ENCODE measurements around the gene TIMP2. TPM values are rescaled to one million over a fixed set of nuclear protein-coding genes. Genes with fewer than 3 reads are reported as not detected.

Gene TIMP2
- total and polyA plus RNA-seq, 2 of the 4 experiments (the other 2 are of a cell fraction) = 43.9 to 416 TPM

GRCh38 chr17:78839235-78839761 lies 85.9 kb downstream of the TIMP2 start:
- TF ChIP-seq RAD21 (IDR thresholded peaks at IDR 0.05; ENCODE audit: low read length) (no peak), POLR2A (IDR thresholded peaks at IDR 0.05; ENCODE audit: low read depth, low read length) (peak; percentile 88), CEBPB (IDR thresholded peaks at IDR 0.05; ENCODE audit: low read depth, low read length) (peak; percentile 89), FOS (IDR thresholded peaks at IDR 0.05; ENCODE audit: low read depth, low read length) (0 out of 2 replicates have a peak, but pooled peaks have one; percentile 10)
- intact Hi-C loops (cut with micrococcal nuclease) = no loop called here
- H2BK120ac ChIP-seq (ENCODE audit: low read depth, low read length) = peak overlapping the region; percentile 57; the same call in 1 of the 2 replicates
- no peak overlapping the region for H2BK15ac ChIP-seq (ENCODE audit: low read depth, low read length)
- POLR2A ChIA-PET (ENCODE audit: unreplicated experiment) = no interaction called here
- H2AFZ ChIP-seq (replicated peaks; ENCODE audit: low read length, poor library complexity) = peak overlapping the region; percentile 96
- CTCF ChIA-PET = no interaction called here
- H3K4me1 ChIP-seq (ENCODE audit: control insufficient read depth, insufficient read depth, low read length) = peaks cover 11% of the 10 kb centered on the region
- DNase-seq (peak; percentile 86), ATAC-seq (ENCODE audit: low read depth) (no peak)
- peak overlapping the region; percentile 88 for H3K56ac ChIP-seq (ENCODE audit: extremely low read depth, insufficient read depth, low read length)
- H3K9ac ChIP-seq (ENCODE audit: low read depth, low read length) = peak overlapping the region; percentile 89
- peak overlapping the region; percentile 98 for H3K14ac ChIP-seq (replicated peaks; ENCODE audit: low read depth, low read length)
- peak overlapping the region; percentile 93 for H2AK5ac ChIP-seq (ENCODE audit: low read depth, low read length)
- peak overlapping the region; percentile 27; the same call in 1 of the 2 replicates for H2BK20ac ChIP-seq (ENCODE audit: low read depth, low read length)
- peaks cover 24 to 51% of the 10 kb centered on the region in 2 experiments for H3K79me1 ChIP-seq (ENCODE audit: low read depth in 1 of 2, low read length in 2 of 2)
- peak overlapping the region; percentile 98 for H2AK9ac ChIP-seq (replicated peaks; ENCODE audit: low read depth, low read length, poor library complexity)
- peak overlapping the region; percentile 52 for H2BK5ac ChIP-seq (ENCODE audit: low read depth, low read length, poor library complexity, severe bottlenecking)
- H4K5ac ChIP-seq (ENCODE audit: low read depth, low read length) = peak overlapping the region; percentile 0; the same call in 1 of the 2 replicates
- peak overlapping the region; percentile 81 for H3K4me3 ChIP-seq (ENCODE audit: insufficient read depth, low read depth, low read length)
- H4K91ac ChIP-seq (ENCODE audit: insufficient read depth, low read depth, low read length) = peak overlapping the region; percentile 77; the same call in 1 of the 2 replicates
- in situ Hi-C loops (cut with MboI; ENCODE audit: low sequenced_read_pairs) = no loop called here
- peak overlapping the region; percentile 63; the same call in 1 of the 2 replicates for H3K18ac ChIP-seq (ENCODE audit: low read depth, low read length)
- dilution Hi-C loops (cut with HindIII; ENCODE audit: low sequenced_read_pairs, unreplicated experiment) = no loop called here
- H3K23ac ChIP-seq (ENCODE audit: low read depth, low read length) = peak overlapping the region; percentile 99
- peak overlapping the region; percentile 62 for H3K4ac ChIP-seq (ENCODE audit: low read depth, low read length)
- no peaks in the 10 kb centered on the region for H3K9me3 ChIP-seq (ENCODE audit: control insufficient read depth, insufficient read depth, low read length)
- peak overlapping the region; percentile 88 for H3K4me2 ChIP-seq (ENCODE audit: low read depth, low read length)
- peaks cover 31% of the 10 kb centered on the region for H3K36me3 ChIP-seq (ENCODE audit: control insufficient read depth, insufficient read depth, low read length)
- H4K20me1 ChIP-seq (ENCODE audit: insufficient read depth, low read length) = peaks cover 37% of the 10 kb centered on the region
- BruUV-seq (replicated peaks) = no TSS peak
- H3K9me1 ChIP-seq (ENCODE audit: insufficient read depth, low read length) = peaks cover 13% of the 10 kb centered on the region
- H3K27me3 ChIP-seq (ENCODE audit: control insufficient read depth, insufficient read depth, low read length) = no peaks in the 10 kb centered on the region
- peak overlapping the region; percentile 87 for H3K27ac ChIP-seq (ENCODE audit: insufficient read depth, low read length)
- WGBS, 2 experiments (ENCODE audit: extremely low coverage in 2 of 2, insufficient read length in 1 of 2) = 3% methylated on average over 4 of the region's 11 CpGs; no CpG with 5 or more reads in 1 of the 2 experiments
- peak overlapping the region in 1 of 2 experiments; percentile 53; a peak in 2 of 4 replicates for H4K8ac ChIP-seq (ENCODE audit: low read depth in 2 of 2, low read length in 2 of 2)
